CD14-positive monocyte (primary cell): ENCODE results near the gene CFAP126. TPM values are rescaled to one million over a fixed set of nuclear protein-coding genes. Genes with fewer than 3 reads are reported as not detected.
A peak's percentile ranks its signal among the peaks of the same experiment; 100 is the strongest.
"Not testable (repeated sequence)": the region's sequence is repeated elsewhere in the genome, so short reads cannot be mapped to it uniquely, and the experiment has no call there.

Experiments
- DNase-seq, 3 donors: peaks; one replicate each; pipeline ENCODE4 v3.0.0-alpha.2; 2011 to 2022
- H2AFZ ChIP-seq: 2 replicates; pipeline ENCODE4 v1.6.0; 2012; ENCODE audit warnings: mild to moderate bottlenecking, low read depth, low read length, inconsistent platforms; ENCODE audit not compliant: insufficient read depth, poor library complexity, severe bottlenecking
- H3K27ac ChIP-seq, 2 donors: 1 replicate in 1 of 2; 2 replicates in 1 of 2; pipeline ENCODE4 v1.5.1; 2012 to 2013; ENCODE audit warnings: low read length in 2 of 2, control low read depth in 1 of 2, inconsistent platforms in 1 of 2, low read depth in 1 of 2, mild to moderate bottlenecking in 1 of 2
- H3K27me3 ChIP-seq, 2 donors: one replicate each; pipeline versions ENCODE4 v1.6.0 to v1.6.1; 2011 to 2013; ENCODE audit warnings: low read length in 2 of 2; ENCODE audit not compliant: control insufficient read depth in 2 of 2, insufficient read depth in 2 of 2
- H3K36me3 ChIP-seq, 2 donors: replicated peaks in 1 of 2; 1 replicate in 1 of 2; 2 replicates in 1 of 2; pipeline versions ENCODE4 v1.5.1 to v1.6.1; 2012 to 2013; ENCODE audit warnings: low read length in 2 of 2, control low read depth in 1 of 2, inconsistent platforms in 1 of 2, mild to moderate bottlenecking in 1 of 2; ENCODE audit not compliant: insufficient read depth in 2 of 2, control insufficient read depth in 1 of 2
- H3K4me1 ChIP-seq, 2 donors: 1 replicate in 1 of 2; 2 replicates in 1 of 2; pipeline versions ENCODE4 v1.5.1 to v1.6.1; 2012 to 2013; ENCODE audit warnings: low read length in 2 of 2, control low read depth in 1 of 2, inconsistent platforms in 1 of 2, mild to moderate bottlenecking in 1 of 2, moderate library complexity in 1 of 2; ENCODE audit not compliant: insufficient read depth in 2 of 2, control insufficient read depth in 1 of 2
- H3K4me2 ChIP-seq: replicated peaks from 2 replicates; pipeline ENCODE3; 2012; ENCODE audit warnings: low read length, moderate library complexity, mild to moderate bottlenecking; ENCODE audit not compliant: poor library complexity, severe bottlenecking; ENCODE audit errors: extremely low read depth
- H3K4me3 ChIP-seq, 3 experiments: fragments of 200-600 bp in 1 of 3; sonication (generic) in 1 of 3; replicated peaks in 1 of 3; 1 replicate in 2 of 3; 2 replicates in 1 of 3; pipeline ENCODE4 v1.5.1; 2011 to 2013; ENCODE audit warnings: low read length in 3 of 3, mild to moderate bottlenecking in 3 of 3, control low read depth in 2 of 3, low read depth in 2 of 3, inconsistent platforms in 1 of 3, moderate library complexity in 1 of 3
- H3K79me2 ChIP-seq: 2 replicates; pipeline ENCODE4 v1.6.0; 2012; ENCODE audit warnings: mild to moderate bottlenecking, control low read depth, inconsistent platforms, low read length, moderate library complexity; ENCODE audit not compliant: insufficient read depth
- H3K9ac ChIP-seq: 2 replicates; pipeline ENCODE4 v1.6.0; 2017; ENCODE audit warnings: low read length, mild to moderate bottlenecking; ENCODE audit not compliant: insufficient read depth, poor library complexity, severe bottlenecking
- H3K9me3 ChIP-seq, 2 donors: replicated peaks in 1 of 2; 1 replicate in 1 of 2; 2 replicates in 1 of 2; pipeline versions ENCODE4 v1.5.1 to v1.6.1; 2012 to 2013; ENCODE audit warnings: low read length in 2 of 2, control low read depth in 1 of 2; ENCODE audit not compliant: control insufficient read depth in 1 of 2, insufficient read depth in 1 of 2
- H4K20me1 ChIP-seq: 2 replicates; pipeline ENCODE4 v1.6.0; 2012; ENCODE audit warnings: mild to moderate bottlenecking, low read length, control low read depth, moderate library complexity; ENCODE audit not compliant: insufficient read depth
- H3K27ac Mint-ChIP-seq, 7 donors: one replicate each; pipeline ENCODE4 v1.8.0; 2020; ENCODE audit warnings: mild to moderate bottlenecking in 7 of 7, mixed read lengths in 7 of 7, moderate library complexity in 6 of 7, inconsistent platforms in 2 of 7
- H3K27me3 Mint-ChIP-seq, 3 donors: one replicate each; pipeline ENCODE4 v1.8.0; 2021 to 2022; ENCODE audit warnings: low read depth in 3 of 3, mild to moderate bottlenecking in 3 of 3, mixed read lengths in 3 of 3, moderate library complexity in 3 of 3, inconsistent platforms in 1 of 3
- H3K36me3 Mint-ChIP-seq, 2 donors: one replicate each; pipeline ENCODE4 v1.8.0; 2020; ENCODE audit warnings: mixed read lengths in 2 of 2, inconsistent platforms in 1 of 2, mild to moderate bottlenecking in 1 of 2
- H3K4me1 Mint-ChIP-seq: one replicate; pipeline ENCODE4 v1.8.0; 2020; ENCODE audit warnings: mild to moderate bottlenecking, mixed read lengths
- H3K4me3 Mint-ChIP-seq, 2 donors: one replicate each; pipeline ENCODE4 v1.8.0; 2020; ENCODE audit warnings: mild to moderate bottlenecking in 2 of 2, mixed read lengths in 2 of 2, moderate library complexity in 1 of 2
- H3K9me3 Mint-ChIP-seq, 7 donors: one replicate each; pipeline ENCODE4 v1.8.0; 2020 to 2022; ENCODE audit warnings: mixed read lengths in 7 of 7, mild to moderate bottlenecking in 6 of 7, moderate library complexity in 6 of 7, inconsistent platforms in 2 of 7
- CTCF ChIP-seq: fragments of 200-600 bp; IDR thresholded peaks from one replicate; pipeline ENCODE4 v1.8.0; 2022; ENCODE audit warnings: antibody characterized with exemption, mild to moderate bottlenecking
- WGBS: methylation state at CpG from one replicate; pipeline ENCODE4 v1.1.5; 2013; ENCODE audit warnings: missing lambda C conversion rate; ENCODE audit not compliant: insufficient coverage; 5-methylcytosine and 5-hydroxymethylcytosine counted together
- intact Hi-C, 2 donors: fragments of 100-400 bp; cut with micrococcal nuclease; formaldehyde crosslinking; loops; one replicate each; pipeline versions ENCODE4 v1.15.0 to v1.15.1; 2023
- polyA plus RNA-seq, 3 donors: library from polyadenylated mRNA; depleted of rRNA in 1 of 3; unstranded in 2 of 3; stranded (reverse) in 1 of 3; fragments of 300-500 nt in 2 of 3; fragments of >200 nt in 1 of 3; fragmentation: Illumina TruSeq in 2 of 3; gene quantifications; 1 replicate in 2 of 3; 2 replicates in 1 of 3; pipeline ENCODE4 v1.2.3, GENCODE V29; 2012 to 2021

CFAP126 gene
- polyA plus RNA-seq, 3 donors: not detected

- Histone ChIP-seq H3K9ac (no peak overlapping the region), H3K4me1 (peaks cover 12 to 19% of the 10 kb centered on the region in 2 donors), H3K4me2 (no peak overlapping the region), H4K20me1 (no peaks in the 10 kb centered on the region), H3K4me3 (no peak overlapping the region), H3K79me2 (no peaks in the 10 kb centered on the region), H3K36me3 (no peaks in the 10 kb centered on the region), H3K27ac (no peak overlapping the region), H3K27me3 (no peaks in the 10 kb centered on the region), H3K9me3 (no peaks in the 10 kb centered on the region), H2AFZ (no peak overlapping the region)
- H3K4me1 Mint-ChIP-seq: peaks cover 13% of the 10 kb centered on the region
- no peaks in the 10 kb centered on the region for H3K9me3 Mint-ChIP-seq
- peaks cover 4 to 16% (median 8%) of the 10 kb centered on the region in 3 donors for H3K27me3 Mint-ChIP-seq
- TF ChIP-seq CTCF: no peak
- no peaks in the 10 kb centered on the region for H3K36me3 Mint-ChIP-seq
- intact Hi-C loops: no loop called here
- H3K27ac Mint-ChIP-seq: no peak overlapping the region
- DNase-seq: no peak
- no peak overlapping the region for H3K4me3 Mint-ChIP-seq
These were observed 25.5 kb upstream of the CFAP126 start for GRCh38 chr1:161393151-161393550.

- H3K4me1 Mint-ChIP-seq: peaks cover 15% of the 10 kb centered on the region
- Histone ChIP-seq H3K4me1 (peaks cover 12 to 18% of the 10 kb centered on the region in 2 donors), H3K79me2 (no peaks in the 10 kb centered on the region), H3K27me3 (no peaks in the 10 kb centered on the region), H3K4me2 (no peak overlapping the region), H3K36me3 (no peaks in the 10 kb centered on the region), H3K27ac (no peak overlapping the region), H3K9ac (no peak overlapping the region), H3K9me3 (no peaks in the 10 kb centered on the region), H2AFZ (no peak overlapping the region), H4K20me1 (no peaks in the 10 kb centered on the region), H3K4me3 (no peak overlapping the region)
- peak overlapping the region in 1 of 7 donors; percentile 78 for H3K27ac Mint-ChIP-seq
- 96% methylated on average over 5 of the region's 8 CpGs for WGBS
- no peak for DNase-seq
- TF ChIP-seq CTCF: no peak
- H3K9me3 Mint-ChIP-seq: no peaks in the 10 kb centered on the region
- no peaks in the 10 kb centered on the region for H3K36me3 Mint-ChIP-seq
- H3K27me3 Mint-ChIP-seq: peaks cover 2 to 14% (median 8%) of the 10 kb centered on the region in 3 donors
- intact Hi-C loops: no loop called here
- H3K4me3 Mint-ChIP-seq: no peak overlapping the region
These were observed 23.9 kb upstream of the CFAP126 start for GRCh38 chr1:161391611-161392010.

- H3K9me3 ChIP-seq, H3K79me2 ChIP-seq, intact Hi-C loops, H3K9ac ChIP-seq, H2AFZ ChIP-seq, H3K27ac ChIP-seq, H3K4me3 ChIP-seq, DNase-seq, H3K36me3 ChIP-seq, H4K20me1 ChIP-seq, H3K9me3 Mint-ChIP-seq, H3K36me3 Mint-ChIP-seq, H3K27me3 ChIP-seq: not testable (repeated sequence)
- H3K4me3 Mint-ChIP-seq: peak overlapping the region in 1 of 2 donors; percentile 46
- 100% methylated on average over 7 of the region's 7 CpGs for WGBS
- peak overlapping the region; percentile 78 for H3K4me2 ChIP-seq
- H3K4me1 ChIP-seq: peaks cover 12 to 22% of the 10 kb centered on the region in 2 donors
- peaks cover 20% of the 10 kb centered on the region for H3K4me1 Mint-ChIP-seq
- peak overlapping the region in 3 of 7 donors; percentile 78 to 97 (median 85) for H3K27ac Mint-ChIP-seq
- H3K27me3 Mint-ChIP-seq: peaks cover 2 to 14% (median 8%) of the 10 kb centered on the region in 3 donors
These were observed 23.5 kb upstream of the CFAP126 start for GRCh38 chr1:161391136-161391535.
